Measurements from ENCODE around the gene OXSR1. TPM values are rescaled to one million over a fixed set of nuclear protein-coding genes. Genes with fewer than 3 reads are reported as not detected.

The OXSR1 gene
- total and polyA plus RNA-seq, 10 of the 15 experiments (the other 5 are each of a cell fraction or from before 2014, with no cell fraction given): 12.4 to 54.6 (median 35.7) TPM

DNA sequence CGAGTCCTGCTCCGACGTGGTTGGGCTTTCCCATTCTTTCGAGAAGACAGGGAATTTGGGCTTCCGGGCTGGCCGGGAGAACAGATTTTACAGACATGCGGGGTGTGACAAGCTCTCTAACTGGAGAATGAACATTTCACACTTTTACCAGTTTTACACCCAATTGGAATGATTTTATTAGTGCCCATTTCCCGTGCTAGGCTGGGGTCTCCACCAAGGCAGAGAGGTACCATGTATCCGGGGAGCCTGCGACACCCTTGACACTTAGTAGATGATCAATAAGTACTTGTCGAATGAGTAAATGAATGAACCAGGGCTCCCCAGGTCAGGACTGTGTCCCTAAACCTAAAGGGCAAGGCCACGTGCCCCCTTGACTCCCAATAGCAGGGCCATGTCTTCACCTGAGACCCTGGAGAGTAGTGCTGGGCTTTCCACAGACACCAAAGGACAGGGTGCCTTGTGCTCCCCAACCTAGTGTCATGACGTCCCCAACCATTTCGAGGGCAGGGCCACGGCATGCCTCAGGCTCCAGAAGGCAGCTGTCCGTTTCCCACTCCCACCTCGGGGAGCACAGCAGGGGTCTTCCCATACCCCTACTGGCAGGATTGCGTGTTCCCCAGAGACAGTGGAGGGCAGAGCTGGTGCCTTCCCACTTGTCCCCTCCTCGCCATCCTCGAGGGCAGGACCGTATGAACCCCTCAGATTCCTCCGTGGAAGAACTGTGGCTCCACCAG lies 27.6 kb upstream of the OXSR1 start (continued):
- TF ChIP-seq, protein P1, sequence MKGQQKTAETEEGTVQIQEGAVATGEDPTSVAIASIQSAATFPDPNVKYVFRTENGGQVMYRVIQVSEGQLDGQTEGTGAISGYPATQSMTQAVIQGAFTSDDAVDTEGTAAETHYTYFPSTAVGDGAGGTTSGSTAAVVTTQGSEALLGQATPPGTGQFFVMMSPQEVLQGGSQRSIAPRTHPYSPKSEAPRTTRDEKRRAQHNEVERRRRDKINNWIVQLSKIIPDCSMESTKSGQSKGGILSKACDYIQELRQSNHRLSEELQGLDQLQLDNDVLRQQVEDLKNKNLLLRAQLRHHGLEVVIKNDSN (IDR thresholded peaks at IDR 0.05; ENCODE audit: borderline replicate concordance, extremely low read length, insufficient read depth, low read depth, low read length): peak; percentile 80
- TF ChIP-seq SMAD5 (IDR thresholded peaks at IDR 0.05; ENCODE audit: low read depth): 0 out of 2 replicates have a peak, but pooled peaks have one; percentile 6
- no peak for TF ChIP-seq SRF (IDR thresholded peaks at IDR 0.05; ENCODE audit: low read depth in 2 of 2, low read length in 2 of 2)
- 0 out of 2 replicates have a peak, but pooled peaks have one; percentile 25 for TF ChIP-seq CREB1 (IDR thresholded peaks at IDR 0.05; ENCODE audit: low read depth)
- TF ChIP-seq IKZF1 (conservative IDR thresholded peaks at IDR 0.05): peak; percentile 17
- TF ChIP-seq PML (IDR thresholded peaks at IDR 0.05; ENCODE audit: low read length): 0 out of 2 replicates have a peak, but pooled peaks have one; percentile 1
- peak; percentile 89; the same call in 1 of the 2 replicates for TF ChIP-seq MTA3 (IDR thresholded peaks at IDR 0.05; ENCODE audit: borderline replicate concordance, low read length)
- TF ChIP-seq MYC (IDR thresholded peaks at IDR 0.05; ENCODE audit: insufficient read depth, insufficient read length, insufficient replicate concordance, low read length, severe bottlenecking): no peak
- peak; percentile 10; the same call in 1 of the 3 replicates for TF ChIP-seq POU2F2 (IDR thresholded peaks at IDR 0.05; ENCODE audit: borderline replicate concordance, low read depth, low read length)
- TF ChIP-seq TCF12 (IDR thresholded peaks at IDR 0.05; ENCODE audit: low read depth, low read length): 0 out of 2 replicates have a peak, but pooled peaks have one; percentile 3

All from GM12878 (cell line).